SK-N-SH treated with all-trans-retinoic acid at 6 μM for 48 hours (cell line): ENCODE measurements around the gene GLIS2.

ENCODE experiments used
- ATAC-seq: fragments of 200-7000 bp; cut with Tn5 transposase; 3 replicates; pipeline ENCODE4 v1.9.1; 2020; ENCODE audit warnings: mild to moderate bottlenecking, moderate library complexity
- ARNTL ChIP-seq: fragments of 450-650 bp; formaldehyde crosslinking; IDR thresholded peaks from 2 replicates; pipeline ENCODE4 v1.5.0; 2020; ENCODE audit warnings: low read depth, mild to moderate bottlenecking, moderate library complexity, borderline replicate concordance
- BACH2 ChIP-seq: fragments of 250-450 bp; sonication (Bioruptor Pico); IDR thresholded peaks from 2 replicates; pipeline ENCODE4 v1.9.0; 2021; ENCODE audit warnings: mild to moderate bottlenecking, borderline replicate concordance
- CREB5 ChIP-seq: fragments of 250-450 bp; sonication (Bioruptor Pico); IDR thresholded peaks from 2 replicates; pipeline ENCODE4 v1.5.1; 2020; ENCODE audit warnings: low read depth, mild to moderate bottlenecking, moderate library complexity
- CSDC2 ChIP-seq: fragments of 250-450 bp; sonication (Bioruptor Pico); IDR thresholded peaks from 2 replicates; pipeline ENCODE4 v1.5.0; 2020; ENCODE audit warnings: mild to moderate bottlenecking, moderate library complexity
- ISL1 ChIP-seq: fragments of 250-450 bp; sonication (Bioruptor Pico); IDR thresholded peaks from 2 replicates; pipeline ENCODE4 v2.1.2; 2022; ENCODE audit warnings: mild to moderate bottlenecking, moderate library complexity
- OSR1 ChIP-seq: fragments of 250-450 bp; sonication (Bioruptor Pico); IDR thresholded peaks from 2 replicates; pipeline ENCODE4 v1.8.0; 2022; ENCODE audit warnings: moderate library complexity, mild to moderate bottlenecking, inconsistent platforms
- POU6F1 ChIP-seq: fragments of 250-450 bp; sonication (Bioruptor Pico); IDR thresholded peaks from 2 replicates; pipeline ENCODE4 v1.8.0; 2021; ENCODE audit warnings: low read depth, mild to moderate bottlenecking, moderate library complexity, borderline replicate concordance
- RARB ChIP-seq: fragments of 250-450 bp; sonication (Bioruptor Pico); IDR thresholded peaks from 2 replicates; pipeline ENCODE4 v1.8.0; 2021; ENCODE audit warnings: mild to moderate bottlenecking, moderate library complexity
- SNAI2 ChIP-seq: fragments of 250-450 bp; sonication (Bioruptor Pico); IDR thresholded peaks from 2 replicates; pipeline ENCODE4 v1.5.0; 2020; ENCODE audit warnings: mild to moderate bottlenecking, moderate library complexity
- TOX ChIP-seq: fragments of 250-450 bp; sonication (Bioruptor Pico); IDR thresholded peaks from 2 replicates; pipeline ENCODE4 v1.8.0; 2021; ENCODE audit warnings: mild to moderate bottlenecking, moderate library complexity, borderline replicate concordance
- TSHZ2 ChIP-seq: fragments of 250-450 bp; sonication (Bioruptor Pico); IDR thresholded peaks from 2 replicates; pipeline ENCODE4 v1.5.0; 2020; ENCODE audit warnings: mild to moderate bottlenecking, moderate library complexity
- ZC3H10 ChIP-seq: fragments of 250-450 bp; sonication (Bioruptor Pico); IDR thresholded peaks from 2 replicates; pipeline ENCODE4 v1.5.1; 2021; ENCODE audit warnings: mild to moderate bottlenecking, moderate library complexity
- ZFP3 ChIP-seq: fragments of 250-450 bp; sonication (Bioruptor Pico); IDR thresholded peaks from 2 replicates; pipeline ENCODE4 v1.5.0; 2020; ENCODE audit warnings: mild to moderate bottlenecking, moderate library complexity
- ZFP30 ChIP-seq: fragments of 450-650 bp; formaldehyde crosslinking; IDR thresholded peaks from 2 replicates; pipeline ENCODE4 v1.5.0; 2022; ENCODE audit warnings: mild to moderate bottlenecking, moderate library complexity
- ZNF565 ChIP-seq: fragments of 450-650 bp; formaldehyde crosslinking; conservative IDR thresholded peaks from 2 replicates; pipeline ENCODE4 v1.5.0; 2020; ENCODE audit warnings: low read depth, mild to moderate bottlenecking, moderate library complexity
- ZNF70 ChIP-seq: fragments of 450-650 bp; formaldehyde crosslinking; IDR thresholded peaks from 2 replicates; pipeline ENCODE4 v1.5.0; 2020; ENCODE audit warnings: mild to moderate bottlenecking, moderate library complexity
- ZNF8 ChIP-seq: fragments of 450-650 bp; formaldehyde crosslinking; IDR thresholded peaks from 2 replicates; pipeline ENCODE4 v1.5.0; 2020; ENCODE audit warnings: mild to moderate bottlenecking, moderate library complexity
- TF ChIP-seq, protein P1 (sequence below): fragments of 250-450 bp; sonication (Bioruptor Pico); IDR thresholded peaks from 2 replicates; pipeline ENCODE4 v1.5.1; 2021; ENCODE audit warnings: mild to moderate bottlenecking, moderate library complexity
- TF ChIP-seq, protein P2 (sequence below): fragments of 250-450 bp; sonication (Bioruptor Pico); IDR thresholded peaks from 2 replicates; pipeline ENCODE4 v1.8.0; 2020; ENCODE audit warnings: mild to moderate bottlenecking, moderate library complexity, borderline replicate concordance

GLIS2 gene

GRCh38 chr16:4378161-4378666 is 62.3 kb downstream of the GLIS2 start:
- TF ChIP-seq ZNF8 (CRISPR knock-in tag), result no peak
- TF ChIP-seq TOX (CRISPR knock-in tag), result no peak
- TF ChIP-seq RARB, result no peak
- no peak for TF ChIP-seq ZFP30 (CRISPR knock-in tag)
- TF ChIP-seq SNAI2, result no peak
- TF ChIP-seq BACH2, result no peak
- no peak for TF ChIP-seq OSR1 (CRISPR knock-in tag)
- TF ChIP-seq ZNF565, result no peak
- no peak for TF ChIP-seq ZNF70 (CRISPR knock-in tag)
- TF ChIP-seq, protein P1, sequence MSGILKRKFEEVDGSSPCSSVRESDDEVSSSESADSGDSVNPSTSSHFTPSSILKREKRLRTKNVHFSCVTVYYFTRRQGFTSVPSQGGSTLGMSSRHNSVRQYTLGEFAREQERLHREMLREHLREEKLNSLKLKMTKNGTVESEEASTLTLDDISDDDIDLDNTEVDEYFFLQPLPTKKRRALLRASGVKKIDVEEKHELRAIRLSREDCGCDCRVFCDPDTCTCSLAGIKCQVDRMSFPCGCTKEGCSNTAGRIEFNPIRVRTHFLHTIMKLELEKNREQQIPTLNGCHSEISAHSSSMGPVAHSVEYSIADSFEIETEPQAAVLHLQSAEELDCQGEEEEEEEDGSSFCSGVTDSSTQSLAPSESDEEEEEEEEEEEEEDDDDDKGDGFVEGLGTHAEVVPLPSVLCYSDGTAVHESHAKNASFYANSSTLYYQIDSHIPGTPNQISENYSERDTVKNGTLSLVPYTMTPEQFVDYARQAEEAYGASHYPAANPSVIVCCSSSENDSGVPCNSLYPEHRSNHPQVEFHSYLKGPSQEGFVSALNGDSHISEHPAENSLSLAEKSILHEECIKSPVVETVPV, result no peak
- TF ChIP-seq CREB5 (CRISPR knock-in tag), result no peak
- no peak for TF ChIP-seq ZC3H10 (CRISPR knock-in tag)
- no peak for TF ChIP-seq ZFP3 (CRISPR knock-in tag)
- TF ChIP-seq, protein P2, sequence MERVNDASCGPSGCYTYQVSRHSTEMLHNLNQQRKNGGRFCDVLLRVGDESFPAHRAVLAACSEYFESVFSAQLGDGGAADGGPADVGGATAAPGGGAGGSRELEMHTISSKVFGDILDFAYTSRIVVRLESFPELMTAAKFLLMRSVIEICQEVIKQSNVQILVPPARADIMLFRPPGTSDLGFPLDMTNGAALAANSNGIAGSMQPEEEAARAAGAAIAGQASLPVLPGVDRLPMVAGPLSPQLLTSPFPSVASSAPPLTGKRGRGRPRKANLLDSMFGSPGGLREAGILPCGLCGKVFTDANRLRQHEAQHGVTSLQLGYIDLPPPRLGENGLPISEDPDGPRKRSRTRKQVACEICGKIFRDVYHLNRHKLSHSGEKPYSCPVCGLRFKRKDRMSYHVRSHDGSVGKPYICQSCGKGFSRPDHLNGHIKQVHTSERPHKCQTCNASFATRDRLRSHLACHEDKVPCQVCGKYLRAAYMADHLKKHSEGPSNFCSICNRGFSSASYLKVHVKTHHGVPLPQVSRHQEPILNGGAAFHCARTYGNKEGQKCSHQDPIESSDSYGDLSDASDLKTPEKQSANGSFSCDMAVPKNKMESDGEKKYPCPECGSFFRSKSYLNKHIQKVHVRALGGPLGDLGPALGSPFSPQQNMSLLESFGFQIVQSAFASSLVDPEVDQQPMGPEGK (CRISPR knock-in tag), result no peak
- no peak for TF ChIP-seq ARNTL (CRISPR knock-in tag)
- no peak for TF ChIP-seq TSHZ2 (CRISPR knock-in tag)
- TF ChIP-seq POU6F1 (CRISPR knock-in tag), result no peak
- ATAC-seq, result no peak

DNA sequence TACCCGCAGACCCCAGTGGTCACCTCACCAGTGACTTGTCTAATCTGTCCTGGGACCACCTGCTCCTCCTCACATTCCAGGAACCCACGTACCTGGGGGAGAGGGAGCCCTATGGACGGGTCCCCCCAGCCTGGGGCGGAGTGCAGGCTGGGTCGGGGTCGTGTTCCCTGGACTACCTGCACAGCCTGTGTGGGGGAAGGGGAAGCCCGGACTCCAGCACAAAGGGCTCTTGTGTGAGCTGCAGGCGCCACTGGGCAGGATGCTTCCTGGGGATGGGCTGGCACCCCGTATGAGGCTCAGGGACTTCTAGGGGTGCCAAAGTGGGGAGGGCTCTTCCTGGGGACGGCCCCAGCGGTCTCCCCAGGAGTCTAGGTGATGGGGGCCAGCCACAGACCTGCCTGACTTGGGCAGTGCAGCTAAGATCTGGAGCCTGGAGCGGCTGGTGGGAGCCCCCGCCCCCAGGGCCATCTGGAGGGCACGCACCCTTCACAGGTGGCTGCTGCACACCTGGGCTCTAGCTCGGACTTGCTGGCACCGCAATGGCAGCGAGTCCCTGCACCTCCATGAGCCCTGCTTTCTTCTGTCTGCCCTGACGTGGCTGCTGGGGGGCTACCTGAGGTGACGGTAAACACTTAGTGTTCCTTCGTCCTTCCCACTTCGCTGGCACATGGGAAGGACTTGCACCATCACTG is 63.3 kb downstream of the GLIS2 start:
- no peak for ATAC-seq
- TF ChIP-seq ZFP3 (CRISPR knock-in tag) (no peak), ZC3H10 (CRISPR knock-in tag) (no peak)

DNA sequence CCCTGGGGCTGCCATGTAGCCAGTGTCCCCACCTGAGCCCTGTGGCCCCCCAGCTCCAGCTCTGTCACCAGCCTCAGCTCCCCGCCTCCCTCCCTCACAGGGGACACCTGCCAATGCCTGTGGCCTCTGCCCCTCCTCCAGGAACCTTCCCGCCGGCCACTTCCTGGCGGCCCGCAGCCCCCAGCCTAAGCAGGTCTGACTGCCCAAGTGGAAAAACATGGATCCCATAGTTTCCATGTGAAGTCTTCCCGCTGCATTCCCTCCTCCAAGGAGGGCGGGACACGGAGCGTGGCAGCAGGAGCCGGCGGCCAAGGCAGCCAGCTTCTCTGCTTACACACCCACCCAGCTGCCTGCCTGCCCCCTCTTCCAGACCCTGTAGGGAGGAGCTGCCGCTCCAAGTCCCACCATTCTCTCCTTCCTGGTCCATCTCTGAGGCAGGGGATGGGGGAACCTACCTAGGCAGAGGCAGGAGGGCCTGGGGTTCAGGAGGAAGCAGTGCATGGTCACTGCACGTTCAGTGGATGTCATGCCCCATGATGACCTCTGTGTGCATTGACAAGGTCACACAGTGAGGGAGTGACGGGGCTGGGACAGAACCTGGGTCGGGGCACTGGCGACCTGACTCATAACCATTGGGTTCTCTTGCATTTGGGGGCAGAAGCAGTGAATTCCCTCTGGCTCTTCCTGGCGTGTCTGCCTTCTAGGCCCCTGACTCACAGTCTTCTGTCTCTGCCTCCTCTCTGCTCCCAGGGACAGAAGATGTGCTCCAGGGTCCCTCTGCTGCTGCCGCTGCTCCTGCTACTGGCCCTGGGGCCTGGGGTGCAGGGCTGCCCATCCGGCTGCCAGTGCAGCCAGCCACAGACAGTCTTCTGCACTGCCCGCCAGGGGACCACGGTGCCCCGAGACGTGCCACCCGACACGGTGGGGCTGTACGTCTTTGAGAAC is 64.5 kb downstream of the GLIS2 start:
- no peak for ATAC-seq
- TF ChIP-seq POU6F1 (CRISPR knock-in tag) (no peak), CREB5 (CRISPR knock-in tag) (no peak), CSDC2 (CRISPR knock-in tag) (no peak), OSR1 (CRISPR knock-in tag) (no peak), RARB (no peak), ISL1 (CRISPR knock-in tag) (no peak)
- TF ChIP-seq, protein P2 (CRISPR knock-in tag), result no peak
- TF ChIP-seq, protein P1, result no peak
